Right lung (tissue), 5 donors: ENCODE data around the gene ZNF212. TPM values are rescaled to one million over a fixed set of nuclear protein-coding genes. Genes with fewer than 3 reads are reported as not detected.
"Not testable (repeated sequence)": the region's sequence is repeated elsewhere in the genome, so short reads cannot be mapped to it uniquely, and the experiment has no call there.

Experiments
- DNase-seq, 2 donors: peaks; one replicate each; pipeline ENCODE4 v3.0.0-alpha.2; 2013
- polyA plus RNA-seq, 5 donors: library from polyadenylated mRNA; unstranded; fragments of 120-200 nt; gene quantifications; one replicate each; pipeline versions ENCODE4 v1.2.1 to v1.2.3, GENCODE V29; 2013; ENCODE audit warnings: inconsistent platforms in 1 of 5, low replicate concordance in 1 of 5; ENCODE audit not compliant: insufficient read length in 5 of 5, insufficient read depth in 1 of 5

The ZNF212 gene
- polyA plus RNA-seq, 5 donors, result 13.6 to 17.6 (median 16.2) TPM

DNA sequence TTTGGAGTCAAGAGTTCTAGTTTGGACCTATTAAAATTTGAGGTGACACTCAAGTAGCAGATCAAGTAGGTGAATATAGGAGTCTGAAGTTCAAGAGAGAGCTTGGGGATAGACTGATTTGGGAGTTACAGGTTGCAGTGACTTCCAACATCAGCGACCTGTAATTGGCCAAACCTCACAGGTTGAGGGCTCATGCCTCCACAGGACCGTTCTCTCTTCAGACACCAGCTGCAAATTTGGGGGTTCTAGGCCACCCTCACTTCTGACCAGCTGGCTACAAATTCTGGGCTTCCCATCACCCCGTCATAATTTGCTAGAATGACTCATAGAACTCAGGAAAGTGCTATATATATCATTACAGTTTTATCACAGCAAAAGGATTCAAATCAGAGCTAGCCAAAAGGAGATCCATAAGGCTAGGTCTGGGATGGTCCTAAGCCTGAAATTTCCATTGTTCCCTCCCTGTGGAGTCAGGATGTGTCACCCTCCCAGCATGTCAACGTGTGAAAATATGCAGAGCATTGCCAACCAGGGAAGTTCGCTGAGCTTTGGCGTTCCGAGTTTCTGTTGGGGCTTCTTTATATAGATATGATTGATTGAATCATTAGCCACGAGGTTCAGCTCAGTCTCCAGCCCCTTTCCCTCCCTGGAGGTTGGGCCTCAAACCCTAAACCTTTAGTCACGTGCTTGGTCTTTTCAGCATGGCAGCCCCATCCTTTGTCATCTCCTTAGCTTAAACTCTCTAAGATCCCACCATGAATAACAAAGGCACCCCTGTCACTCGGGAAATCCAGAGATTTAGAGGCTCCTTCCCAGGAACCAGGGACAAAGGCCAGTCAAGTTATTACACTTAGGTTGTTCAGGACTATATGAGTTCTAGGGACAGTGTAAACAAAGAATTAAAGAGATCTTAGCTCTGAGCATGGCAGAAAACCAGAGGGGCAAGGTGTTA is 20.7 kb upstream of the ZNF212 start:
- DNase-seq, result no peak

DNA sequence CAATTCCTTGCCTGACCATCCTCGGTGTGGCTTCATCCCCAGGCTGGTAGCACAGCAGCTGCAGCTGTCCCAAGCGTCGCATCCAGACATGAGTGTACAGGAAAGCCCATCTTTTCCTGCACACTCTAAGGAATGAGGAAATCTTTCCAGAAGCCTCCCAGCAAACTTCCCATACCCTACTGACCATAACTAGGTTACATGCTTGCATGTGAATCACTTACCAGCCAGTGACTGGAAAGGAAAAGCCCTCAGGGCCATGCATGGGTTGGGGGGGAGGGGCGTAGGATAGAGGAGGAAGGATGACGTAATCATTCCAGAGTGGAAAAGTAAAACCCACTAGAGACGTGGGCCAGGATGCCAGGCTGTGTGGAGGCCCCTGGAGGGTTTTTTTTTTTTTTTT is 18.9 kb upstream of the ZNF212 start:
- no peak for DNase-seq

DNA sequence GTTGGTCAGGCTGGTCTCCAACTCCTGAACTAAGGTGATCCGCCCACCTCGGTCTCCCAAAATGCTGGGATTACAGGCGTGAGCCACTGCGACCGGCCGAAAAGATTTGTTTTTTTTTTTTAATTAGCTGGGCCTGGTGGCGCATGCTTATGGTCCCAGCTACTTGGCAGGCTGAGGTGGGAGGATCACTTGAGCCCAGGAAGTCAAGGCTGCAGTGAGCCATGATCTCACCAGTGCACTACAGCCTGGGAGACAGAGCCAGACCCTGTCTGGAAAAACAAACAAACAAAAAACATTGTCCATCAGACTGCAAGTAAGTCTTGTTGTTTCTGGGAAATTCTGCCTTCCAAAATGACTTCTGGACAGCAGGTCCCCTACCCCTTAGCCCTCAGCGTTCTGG is 16.3 kb upstream of the ZNF212 start:
- no peak for DNase-seq

DNA sequence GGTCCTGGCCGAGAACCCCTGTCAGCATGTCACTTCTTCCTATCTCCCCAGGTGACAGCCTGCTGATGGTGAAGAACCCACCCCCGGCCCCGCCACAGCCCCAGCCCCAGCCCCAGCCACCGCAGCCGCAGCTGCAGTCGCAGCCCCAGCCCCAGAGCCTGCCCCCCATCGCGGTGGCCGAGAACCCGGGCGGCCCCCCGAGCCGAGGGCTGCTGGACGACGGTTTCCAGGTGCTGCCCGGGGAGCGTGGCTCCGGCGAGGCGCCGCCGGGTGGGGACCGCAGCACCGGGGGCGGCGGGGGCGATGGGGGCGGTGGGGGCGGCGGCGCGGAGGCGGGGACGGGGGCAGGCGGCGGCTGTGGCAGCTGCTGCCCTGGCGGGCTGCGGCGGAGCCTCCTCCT is 15.7 kb upstream of the ZNF212 start:
- DNase-seq, result no peak

DNA sequence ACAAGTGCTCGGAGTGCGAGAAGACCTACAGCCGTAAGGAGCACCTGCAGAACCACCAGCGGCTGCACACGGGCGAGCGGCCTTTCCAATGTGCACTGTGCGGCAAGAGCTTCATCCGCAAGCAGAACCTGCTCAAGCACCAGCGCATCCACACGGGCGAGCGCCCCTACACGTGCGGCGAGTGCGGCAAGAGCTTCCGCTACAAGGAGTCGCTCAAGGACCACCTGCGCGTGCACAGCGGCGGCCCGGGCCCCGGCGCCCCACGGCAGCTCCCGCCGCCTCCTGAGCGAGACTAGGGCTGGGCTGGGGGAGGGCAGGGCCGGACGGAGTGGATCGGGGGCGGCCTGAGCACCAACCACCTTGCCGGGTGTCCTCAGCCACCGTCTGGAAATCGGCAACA is 15.1 kb upstream of the ZNF212 start:
- DNase-seq, result no peak

DNA sequence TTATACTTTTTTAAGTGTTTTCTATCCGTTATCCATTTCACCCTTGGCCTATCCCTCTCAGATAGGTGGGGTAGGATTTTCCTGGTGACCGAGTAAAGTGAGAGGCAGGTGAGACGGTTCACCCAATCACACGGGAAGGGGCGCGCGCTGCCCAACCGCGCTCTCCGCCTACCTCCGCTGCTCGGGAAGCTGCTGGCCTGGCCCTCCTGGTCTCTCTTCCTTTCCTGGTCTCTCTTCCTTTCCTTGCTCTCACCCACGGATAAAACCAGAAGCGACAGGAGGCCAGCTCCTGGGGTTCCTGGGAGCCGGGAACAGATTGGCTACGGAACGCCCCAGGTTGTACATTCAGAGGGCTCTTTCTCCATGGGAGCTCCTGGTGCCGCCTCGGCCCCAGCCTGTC is 14.3 kb upstream of the ZNF212 start:
- DNase-seq, result no peak

DNA sequence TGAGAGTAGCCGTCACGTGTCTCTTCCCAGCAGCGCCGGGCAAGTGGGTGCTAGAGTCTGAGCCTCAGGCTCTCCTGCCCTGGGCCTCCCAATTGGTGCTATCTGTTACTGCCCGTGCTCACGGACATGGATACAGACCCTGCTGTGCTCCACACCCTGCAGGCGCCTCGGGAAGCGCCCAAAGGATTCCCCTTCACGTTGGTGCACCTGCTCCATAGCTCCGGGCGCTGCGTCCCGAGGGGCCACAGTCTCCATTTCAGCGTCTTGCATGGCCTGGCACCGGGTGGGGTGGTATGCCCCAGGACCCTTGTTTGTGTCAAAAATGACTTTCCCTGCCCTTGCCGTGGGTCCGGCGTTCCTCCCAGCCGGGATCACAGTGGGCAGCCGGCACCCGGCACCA is 13.8 kb upstream of the ZNF212 start:
- DNase-seq, result no peak

DNA sequence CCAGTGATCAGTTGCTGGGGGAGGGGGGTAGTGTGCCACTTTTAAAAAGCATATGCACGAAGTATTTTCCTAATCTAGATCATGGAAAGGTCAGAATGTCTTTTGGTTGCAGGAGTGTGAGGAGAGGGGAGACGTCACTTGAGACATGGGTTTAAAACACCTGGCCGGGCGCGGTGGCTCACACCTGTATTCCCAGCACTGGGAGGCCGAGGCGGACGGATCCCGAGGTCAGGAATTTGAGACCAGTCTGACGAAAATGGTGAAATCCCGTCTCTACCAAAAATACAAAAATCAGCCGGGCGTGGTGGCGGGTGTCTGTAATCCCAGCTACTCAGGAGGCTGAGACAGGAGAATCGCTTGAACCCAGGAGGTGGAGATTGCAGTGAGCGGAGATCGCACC is 13.1 kb upstream of the ZNF212 start:
- DNase-seq, result not testable (repeated sequence)

DNA sequence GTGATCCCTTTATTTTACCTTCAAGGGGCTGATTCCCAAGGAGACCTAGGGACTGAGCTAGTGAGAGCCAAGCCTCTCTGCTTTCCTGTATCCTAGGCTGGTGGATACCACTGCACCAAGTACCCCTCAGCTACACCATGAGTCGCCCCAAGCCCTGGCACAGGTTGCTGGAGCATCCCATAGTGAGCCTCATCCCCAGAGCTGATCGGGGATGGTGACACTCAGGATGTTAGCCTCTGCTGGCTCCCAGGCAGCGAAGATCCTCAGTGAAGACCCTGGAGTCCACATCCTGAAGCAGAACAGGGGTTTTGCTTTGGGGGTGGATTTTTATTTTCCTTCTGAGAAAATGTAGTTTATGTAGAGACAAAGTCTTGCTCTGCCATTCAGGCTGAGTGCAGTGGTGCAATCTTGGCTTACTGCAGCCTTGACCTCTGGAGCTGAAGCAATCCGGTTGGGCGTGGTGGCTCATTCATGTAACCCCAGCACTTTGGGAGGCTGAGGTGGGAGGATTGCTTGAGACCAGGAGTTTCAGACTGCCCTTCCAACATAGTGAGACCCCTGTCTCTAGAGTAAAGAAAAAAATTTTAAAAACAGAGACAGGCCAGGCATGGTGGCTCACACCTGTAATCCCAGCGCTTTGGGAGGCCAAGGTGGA is 12.5 kb upstream of the ZNF212 start:
- no peak for DNase-seq

DNA sequence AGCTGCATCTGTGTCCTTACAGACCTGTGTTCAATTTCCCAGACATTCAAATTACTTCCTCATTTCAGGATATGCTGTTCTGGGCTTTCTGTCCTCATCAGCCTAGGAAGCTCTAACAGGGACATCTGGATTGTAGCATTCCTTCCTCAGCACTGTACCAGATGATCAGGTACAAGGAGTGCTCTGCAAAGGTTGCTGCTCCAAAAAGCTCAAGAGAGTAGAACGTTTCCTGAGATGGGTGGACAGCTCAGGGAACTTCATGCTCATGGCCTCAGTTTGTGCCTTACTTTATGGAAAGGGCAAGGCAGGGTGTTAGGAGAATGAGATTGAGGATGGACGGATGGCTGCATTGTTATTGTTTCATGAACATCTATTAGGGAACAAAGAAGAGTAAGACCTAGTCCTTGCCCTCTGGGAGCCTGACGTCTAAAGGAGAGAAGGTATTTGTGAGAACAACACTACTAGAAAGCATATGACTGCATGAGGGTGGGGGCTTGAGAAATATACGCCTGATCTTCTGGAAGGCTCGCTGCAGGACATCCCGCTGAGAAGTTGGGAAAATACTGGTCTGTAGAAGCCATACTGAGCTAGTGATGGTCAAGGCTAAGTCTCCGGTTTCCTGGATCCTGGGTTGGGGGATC is 10.5 kb upstream of the ZNF212 start:
- DNase-seq, result no peak

DNA sequence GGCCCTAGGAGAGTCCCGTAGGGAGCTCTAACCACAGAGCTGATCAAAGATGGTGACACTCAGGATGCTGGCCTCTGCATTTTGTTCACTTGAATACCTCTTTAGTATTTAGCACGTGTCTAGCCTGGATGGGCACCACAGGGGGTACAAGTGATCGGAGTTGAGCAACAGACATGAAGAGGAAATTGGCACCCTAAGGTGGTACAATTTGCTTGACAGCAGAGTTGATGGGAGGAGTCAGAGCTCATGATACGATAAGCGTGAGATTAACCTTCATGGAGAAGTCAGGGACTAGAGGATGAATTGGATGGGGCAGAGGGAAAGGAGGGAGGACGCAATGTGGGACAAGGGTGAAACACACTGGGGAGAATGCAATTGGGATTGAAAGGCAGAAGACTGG is 9.9 kb upstream of the ZNF212 start:
- DNase-seq, result no peak

DNA sequence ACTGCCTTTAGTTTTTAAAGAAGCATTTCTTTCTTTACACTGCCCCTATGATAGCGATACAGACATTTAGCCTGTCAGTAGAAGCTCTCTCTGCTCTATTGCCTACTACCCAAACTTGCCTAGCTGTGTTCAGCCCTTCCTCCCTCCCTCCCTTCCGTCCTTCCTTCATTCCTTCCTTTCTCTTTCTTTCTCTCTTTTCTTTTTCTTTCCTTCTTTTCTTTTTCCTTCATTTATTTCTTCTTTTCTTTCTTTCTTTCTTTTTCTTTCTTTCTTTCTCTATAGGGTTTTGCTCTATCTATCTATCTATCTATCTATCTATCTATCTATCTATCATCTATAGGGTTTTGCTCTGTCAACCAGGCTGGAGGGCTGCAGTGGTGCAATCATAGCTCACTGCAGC is 7.1 kb upstream of the ZNF212 start:
- no peak for DNase-seq

DNA sequence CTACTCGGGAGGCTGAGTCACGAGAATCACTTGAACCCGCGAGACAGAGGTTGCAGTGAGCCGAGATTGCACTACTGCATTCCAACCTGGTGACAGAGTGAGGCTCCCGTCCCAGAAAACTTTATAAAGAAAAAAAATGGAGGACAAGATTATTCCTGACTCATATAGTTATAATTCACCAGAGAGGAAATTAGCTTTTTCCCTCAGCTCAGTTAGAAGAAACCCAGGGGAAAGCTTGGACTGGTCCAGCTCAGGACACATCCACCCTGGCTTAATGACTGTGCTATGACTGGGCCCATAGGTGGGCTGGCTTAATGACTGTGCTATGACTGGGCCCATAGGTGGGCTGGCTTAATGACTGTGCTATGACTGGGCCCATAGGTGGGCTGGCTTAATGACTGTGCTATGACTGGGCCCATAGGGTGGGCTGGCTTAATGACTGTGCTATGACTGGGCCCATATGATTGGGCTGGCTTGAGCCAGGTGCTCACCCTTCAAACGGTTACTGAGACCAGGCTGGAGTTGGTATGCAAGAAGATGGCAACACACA is 5.7 kb upstream of the ZNF212 start:
- DNase-seq, result not testable (repeated sequence)

DNA sequence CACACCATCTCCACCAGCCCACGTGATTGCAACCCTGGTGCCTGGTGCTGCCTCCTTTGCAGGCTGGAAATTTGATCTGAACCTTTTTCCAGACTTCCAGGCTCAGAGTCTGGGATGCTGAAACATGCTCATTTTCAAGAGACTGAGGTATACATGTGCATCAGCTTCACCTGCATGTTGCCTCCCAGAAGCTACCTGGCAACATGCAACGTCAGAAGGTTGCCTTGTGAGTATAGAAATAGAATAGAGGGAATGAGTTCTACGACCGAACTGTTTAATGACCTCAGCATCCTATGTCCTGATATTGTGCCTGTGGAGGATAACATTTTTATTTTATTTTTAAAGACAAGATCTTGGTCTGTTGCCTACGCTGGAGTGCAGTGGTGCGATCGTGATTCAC is 1.9 kb upstream of the ZNF212 start:
- no peak for DNase-seq

DNA sequence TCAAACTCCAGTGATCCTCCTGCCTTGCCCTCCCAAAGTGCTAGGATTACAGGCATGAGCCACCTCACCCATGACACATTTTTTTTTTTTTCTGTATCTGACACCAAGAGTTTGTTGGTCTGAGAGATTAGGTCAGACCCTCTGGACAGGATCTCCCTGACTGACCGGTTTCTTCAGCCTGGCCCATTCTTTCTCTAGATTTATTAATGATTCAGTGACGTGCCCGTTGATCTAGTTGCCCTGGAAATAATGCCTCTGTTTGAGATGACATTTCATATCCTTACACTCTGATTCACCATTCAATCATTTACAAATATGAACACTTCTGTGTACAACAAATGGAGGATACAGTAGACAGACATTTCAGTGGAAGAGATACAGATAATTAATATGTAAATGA is 1.4 kb upstream of the ZNF212 start:
- DNase-seq, result no peak

DNA sequence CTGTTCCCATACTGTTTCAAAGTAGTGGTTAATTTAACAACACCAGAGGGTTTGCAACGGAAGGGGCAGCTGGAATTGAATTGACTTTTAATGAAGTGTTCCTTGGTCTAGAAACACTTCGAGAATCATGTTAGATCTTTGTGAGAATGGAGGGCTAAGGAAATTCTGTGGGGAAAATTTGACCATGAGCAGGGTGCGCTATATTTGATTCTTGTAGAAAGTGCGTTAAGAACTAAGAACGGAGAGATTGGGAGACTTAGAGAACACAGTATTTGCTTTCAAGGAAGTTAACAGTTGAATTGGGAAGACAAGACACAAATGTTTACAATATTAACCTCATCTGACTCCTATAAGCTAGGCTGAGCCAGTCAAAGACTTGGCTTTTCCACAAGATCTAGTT is 1.2 kb downstream of the ZNF212 start:
- no peak for DNase-seq

DNA sequence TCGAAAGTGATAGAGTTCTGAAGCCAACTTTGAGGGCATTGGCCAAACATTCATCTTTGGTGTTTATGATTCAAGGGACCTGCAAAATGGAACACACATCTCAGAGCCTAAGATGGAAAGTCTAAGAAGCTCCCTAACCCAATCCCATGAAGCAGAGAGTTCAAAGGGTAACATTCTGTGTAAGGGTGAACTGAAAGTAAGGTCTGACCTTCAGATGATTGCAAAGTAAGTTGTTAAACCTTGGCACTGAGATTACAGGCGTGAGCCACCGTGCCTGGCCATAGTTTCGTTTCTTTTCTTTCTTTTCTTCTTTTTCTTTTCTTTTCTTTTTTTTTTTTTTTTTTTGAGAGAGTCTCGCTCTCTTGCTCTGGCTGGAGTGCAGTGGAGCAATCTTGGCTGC is 2.2 kb downstream of the ZNF212 start:
- DNase-seq, result no peak

DNA sequence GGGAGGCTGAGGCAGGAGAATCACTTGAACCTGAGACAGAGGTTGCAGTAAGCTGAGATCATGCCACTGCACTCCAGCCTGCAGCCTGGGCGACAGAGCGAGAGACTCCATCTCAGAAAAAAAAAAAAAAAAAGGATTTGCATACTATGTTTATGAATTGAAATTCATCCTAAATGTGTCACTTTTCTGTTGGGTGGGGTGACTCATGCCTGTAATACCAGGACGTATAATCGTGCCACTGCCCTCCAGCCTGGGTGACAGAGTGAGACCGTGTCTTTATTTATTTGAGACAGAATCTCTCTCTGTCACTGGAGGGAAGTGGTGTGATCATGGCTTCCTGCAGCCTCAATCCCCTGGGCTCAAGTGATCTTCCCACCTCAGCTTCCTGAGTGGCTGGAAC is 5.8 kb downstream of the ZNF212 start:
- DNase-seq, result no peak

DNA sequence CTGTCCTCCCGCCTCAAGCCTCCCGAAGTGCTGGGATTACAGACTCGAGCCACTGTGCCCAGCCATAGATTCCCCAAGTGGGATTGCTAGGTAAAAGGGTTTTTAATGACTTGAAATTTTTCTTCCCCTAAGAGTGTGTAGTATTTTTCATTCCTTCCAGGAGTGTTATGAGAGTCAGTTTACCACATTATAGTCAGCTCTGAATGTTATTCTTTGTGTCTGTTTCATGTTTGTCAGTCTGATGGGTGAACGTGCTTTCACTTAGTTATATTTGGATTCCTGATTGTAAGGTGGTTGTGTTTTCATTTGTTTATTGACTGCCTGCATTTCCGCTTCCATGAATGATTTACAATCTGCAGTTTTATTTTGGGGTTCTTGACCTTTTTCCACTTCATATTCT is 6.3 kb downstream of the ZNF212 start:
- DNase-seq, result no peak

DNA sequence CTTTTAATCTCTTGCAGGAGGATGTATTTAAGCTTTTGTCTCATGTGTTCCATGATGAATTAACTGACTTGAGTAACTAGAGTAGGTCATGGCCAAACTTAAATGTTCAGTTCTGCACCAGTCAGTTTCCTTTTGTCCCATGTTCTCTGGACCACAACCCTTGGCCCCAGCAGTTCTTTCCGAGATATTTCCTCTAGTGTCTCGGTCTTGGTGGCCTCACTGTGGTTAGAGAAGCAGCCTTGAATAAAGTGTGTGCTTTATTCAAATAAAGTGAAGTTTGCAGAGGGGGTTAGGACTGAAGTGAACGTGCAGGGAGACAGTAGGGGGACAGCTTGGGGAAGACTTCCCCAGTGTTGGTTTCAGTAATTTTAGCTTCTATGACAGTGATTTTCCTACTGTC is 9.3 kb downstream of the ZNF212 start:
- DNase-seq, result no peak

DNA sequence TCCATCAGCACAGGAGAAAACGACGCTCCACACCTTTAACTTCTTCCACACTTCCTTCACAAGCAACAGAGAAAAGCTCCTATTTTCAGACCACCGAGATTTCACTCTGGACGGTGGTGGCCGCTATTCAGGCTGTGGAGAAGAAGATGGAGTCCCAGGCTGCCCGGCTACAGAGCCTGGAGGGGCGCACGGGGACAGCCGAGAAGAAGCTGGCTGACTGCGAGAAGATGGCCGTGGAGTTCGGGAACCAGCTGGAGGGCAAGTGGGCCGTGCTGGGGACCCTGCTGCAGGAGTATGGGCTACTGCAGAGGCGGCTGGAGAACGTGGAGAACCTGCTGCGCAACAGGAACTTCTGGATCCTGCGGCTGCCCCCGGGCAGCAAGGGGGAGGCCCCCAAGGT is 10.7 kb downstream of the ZNF212 start:
- not testable (repeated sequence) for DNase-seq

DNA sequence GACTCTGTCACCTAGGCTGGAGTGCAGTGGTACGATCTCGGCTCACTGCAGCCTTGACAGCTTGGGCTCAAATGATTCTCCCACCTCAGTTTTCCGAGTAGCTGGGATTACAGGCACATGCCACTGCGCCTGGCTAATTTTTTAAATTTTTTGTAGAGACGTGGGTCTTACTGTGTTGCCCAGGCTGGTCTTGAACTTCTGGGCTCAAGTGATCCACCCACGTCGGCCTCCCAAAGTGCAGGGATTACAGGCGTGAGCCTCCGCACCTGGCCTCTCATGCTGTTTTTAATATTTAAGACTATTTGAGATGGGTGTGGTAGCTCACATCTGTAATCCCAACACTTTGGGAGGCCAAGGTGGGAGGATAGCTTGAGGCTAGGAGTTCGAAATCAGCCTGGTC is 12.1 kb downstream of the ZNF212 start:
- DNase-seq, result not testable (repeated sequence)

DNA sequence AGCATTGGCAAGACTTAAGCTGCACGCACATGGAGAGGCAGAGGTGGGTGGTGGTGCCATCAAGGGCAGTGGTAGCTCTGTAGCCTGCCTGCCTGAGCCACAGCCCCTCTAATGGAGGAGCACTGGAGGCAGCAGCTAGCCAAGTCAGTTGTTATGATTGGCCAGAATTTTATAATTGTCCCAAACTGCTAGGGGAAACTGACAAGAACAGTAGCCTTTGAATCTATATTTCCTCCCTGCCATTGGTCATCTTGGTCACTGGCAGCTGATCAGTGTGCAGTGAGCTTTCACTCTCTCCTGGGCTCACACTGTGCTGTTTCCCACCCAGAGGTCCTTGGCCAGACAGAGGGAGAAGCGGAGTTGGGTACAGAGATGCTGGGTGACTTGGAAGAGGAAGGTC is 12.9 kb downstream of the ZNF212 start:
- DNase-seq, result no peak
